DMS79 (cell line): Measurements from ENCODE around the gene NDOR1.

Source experiments
- DNase-seq: peaks from one replicate; lab custom pipeline; 2025; lab: John Stamatoyannopoulos, UW

Gene NDOR1

DNA sequence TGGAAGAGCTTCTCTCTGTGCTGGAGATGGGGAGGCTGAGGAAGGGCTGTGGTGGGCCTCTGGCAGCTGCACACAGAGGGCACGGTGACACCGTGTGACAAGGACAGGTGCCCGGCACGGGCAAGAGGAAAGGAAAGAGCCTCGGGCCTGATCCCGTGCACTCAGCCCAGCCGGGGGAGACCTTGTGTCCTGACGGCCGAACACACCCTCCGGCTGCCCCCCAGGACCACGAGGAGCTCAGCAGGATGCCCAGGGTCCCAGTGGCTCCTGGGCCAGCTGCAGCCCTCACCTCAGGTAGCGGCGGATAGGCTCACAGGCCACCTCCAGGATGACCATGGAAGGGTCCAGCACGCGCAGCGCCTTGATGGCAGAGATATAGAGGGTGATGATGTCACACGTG, 22.7 kb upstream of the NDOR1 start:
- DNase-seq = no peak

DNA sequence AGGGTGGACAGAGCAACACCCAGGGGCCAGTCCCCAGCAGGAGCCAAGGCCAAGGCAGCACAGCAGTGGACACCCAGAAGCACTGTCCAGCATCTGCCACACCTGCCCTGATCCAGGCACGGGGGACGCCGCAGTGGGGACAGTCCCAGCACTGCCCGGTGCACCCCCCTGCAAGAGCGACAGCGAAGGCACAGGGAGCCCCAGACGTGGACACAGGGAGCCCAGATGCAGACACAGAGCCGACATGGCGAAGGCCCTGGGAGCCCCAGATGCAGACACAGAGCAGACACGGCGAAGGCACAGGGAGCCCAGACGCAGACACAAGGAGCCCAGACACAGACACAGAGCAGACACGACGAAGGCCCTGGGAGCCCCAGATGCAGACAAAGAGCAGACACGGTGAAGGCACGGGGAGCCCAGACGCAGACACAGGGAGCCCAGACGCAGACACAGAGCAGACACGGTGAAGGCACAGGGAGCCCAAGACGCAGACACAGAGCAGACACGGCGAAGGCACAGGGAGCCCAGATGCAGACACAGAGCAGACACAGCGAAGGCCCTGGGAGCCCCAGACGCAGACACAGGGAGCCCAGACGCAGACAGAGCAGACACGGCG, 21.4 kb upstream of the NDOR1 start:
- DNase-seq = no peak

DNA sequence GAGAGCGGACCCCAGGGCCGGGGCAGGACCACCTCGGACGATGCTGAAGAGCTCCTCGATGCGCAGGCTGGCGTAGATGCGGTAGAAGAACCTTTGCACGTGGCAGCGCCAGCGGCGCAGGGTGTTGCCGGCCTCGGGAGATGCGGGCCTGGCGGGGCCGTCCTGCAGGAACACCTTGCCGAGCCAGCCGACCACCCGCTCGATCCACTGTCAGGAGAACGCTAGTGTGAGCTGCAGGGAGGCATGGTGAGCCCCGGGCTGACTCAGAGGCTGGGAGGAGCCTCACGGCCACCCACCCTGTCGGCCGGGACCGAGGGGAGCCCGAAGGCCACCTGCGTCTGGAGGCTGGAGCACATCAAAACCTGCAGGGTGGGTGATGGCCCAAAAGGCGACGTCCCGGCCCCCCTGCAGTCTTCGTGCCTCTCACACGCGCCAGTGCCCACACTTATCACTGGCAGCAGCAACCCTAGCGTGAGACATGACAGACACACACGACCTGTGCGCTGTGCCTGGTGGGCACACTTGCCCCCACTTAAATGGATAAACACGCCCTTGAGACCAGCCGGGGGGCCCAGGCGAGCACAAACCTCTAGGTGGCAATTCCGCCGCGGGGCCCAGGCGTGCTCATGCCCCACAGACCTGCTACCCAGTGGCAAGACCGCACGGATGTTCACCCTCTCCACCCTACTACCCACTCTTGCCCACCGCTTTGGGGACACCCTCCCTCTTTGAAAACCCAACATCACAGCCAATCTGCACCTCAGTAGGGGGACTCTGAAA, 20.4 kb upstream of the NDOR1 start:
- DNase-seq = no peak

DNA sequence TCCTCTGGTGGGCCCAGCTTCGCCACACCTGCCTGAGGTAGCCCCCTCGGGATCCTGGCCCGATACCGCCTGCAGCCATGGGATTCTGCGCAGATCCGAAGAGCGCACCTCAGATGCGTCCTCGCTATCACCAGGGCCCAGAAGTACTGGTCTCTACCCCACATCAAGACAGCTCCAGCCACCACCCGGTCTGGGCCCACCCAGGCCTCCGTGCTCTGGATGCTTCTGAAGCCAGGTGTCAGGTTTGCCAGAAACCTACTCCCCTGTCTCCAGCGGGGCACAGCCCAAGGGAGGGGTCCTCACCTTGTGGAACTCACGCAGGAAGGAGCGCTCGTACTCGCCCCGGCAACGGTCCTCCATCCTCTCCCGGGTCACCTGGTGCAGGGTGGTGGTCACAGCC, 19.6 kb upstream of the NDOR1 start:
- no peak for DNase-seq

DNA sequence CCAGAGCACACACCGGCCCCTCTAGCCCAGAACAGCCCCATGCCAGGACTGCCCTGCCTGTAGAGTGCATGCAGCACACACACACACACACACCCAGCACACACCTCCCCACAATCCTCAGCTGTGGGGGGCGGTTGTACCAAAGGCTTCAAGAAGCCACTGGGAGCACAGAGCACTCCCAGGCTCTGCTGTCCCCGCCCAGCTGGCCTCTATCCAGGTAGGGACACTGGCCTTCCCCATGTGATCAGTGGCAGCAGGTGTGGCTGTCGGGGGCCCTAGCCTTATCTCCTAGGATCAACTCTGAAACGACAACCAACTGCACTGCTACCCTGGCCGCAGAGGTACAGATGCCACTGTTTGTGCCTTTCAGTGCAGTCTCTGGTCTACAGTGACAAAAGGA, 19.1 kb upstream of the NDOR1 start:
- DNase-seq = no peak

DNA sequence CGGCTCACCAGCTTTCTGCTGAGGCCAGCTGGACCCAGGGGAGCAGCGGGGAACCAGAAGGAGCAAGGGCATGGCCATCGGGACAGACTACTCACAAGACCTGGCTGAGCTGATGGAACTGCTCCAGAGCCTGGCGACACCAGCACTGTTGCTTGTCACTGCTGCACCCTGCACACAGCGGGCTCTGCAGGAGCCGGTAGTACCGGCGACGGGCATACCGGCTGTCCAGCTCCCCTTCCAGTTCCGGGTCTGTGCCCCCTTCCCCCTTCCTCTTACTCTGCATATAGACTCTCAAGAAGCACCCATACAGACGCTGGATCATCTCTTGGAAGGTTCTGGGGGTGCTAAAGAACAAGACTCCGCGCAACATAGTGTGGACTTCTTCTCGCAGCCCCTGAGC, 18.1 kb upstream of the NDOR1 start:
- no peak for DNase-seq

DNA sequence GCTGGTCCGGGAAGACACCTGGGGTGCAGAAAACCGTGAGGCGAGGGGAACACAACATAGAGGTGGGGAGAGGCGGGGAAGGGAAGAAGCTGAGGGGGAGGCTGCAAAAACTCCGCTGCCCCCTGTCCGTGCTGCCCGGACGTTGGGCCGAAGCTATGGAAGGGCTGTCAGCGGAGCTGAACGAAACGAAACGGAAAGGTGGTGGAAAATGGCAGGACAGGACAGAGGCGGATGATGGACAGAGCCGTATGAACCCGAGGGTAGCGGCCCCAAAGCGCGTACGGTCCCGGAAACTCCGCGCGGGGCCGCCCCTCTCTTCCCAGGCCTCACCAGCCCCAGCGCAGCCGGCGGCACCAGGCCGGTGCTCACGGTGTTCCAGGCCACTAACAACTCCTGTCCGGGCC, 17.4 kb upstream of the NDOR1 start:
- DNase-seq = no peak

DNA sequence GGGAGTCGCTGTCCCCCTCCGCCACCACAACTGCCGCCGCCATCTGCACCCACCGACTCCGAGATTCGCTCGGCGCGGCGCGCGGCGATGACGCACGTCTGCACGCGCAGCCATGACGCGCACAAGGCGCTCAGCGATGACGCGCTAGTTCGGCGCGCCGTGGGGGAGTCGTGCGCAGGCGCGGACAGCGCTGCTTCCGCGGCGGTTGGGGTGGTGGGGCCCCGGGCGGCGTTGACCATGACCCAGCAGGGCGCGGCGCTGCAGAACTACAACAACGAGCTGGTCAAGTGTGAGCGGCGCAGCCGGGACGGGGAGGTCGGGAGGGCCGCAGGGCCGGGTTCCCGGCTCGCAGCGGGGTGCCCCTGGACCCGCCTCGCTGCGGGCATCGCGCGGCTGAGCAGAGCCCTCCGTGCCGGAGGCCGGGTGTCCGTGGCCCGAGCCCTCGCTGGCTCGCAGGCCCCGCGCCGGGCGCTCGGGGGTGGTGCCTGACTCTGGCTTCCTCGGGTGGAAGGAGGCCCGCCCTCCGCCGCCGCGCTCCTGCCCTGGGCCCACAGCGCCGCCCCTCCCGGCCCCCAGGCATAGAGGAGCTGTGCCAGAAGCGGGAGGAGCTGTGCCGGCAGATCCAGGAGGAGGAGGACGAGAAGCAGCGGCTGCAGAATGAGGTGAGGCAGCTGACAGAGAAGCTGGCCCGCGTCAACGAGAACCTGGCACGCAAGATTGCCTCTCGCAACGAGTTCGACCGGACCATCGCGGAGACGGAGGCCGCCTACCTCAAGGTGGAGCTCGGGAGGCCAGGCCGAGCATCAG, 16.8 kb upstream of the NDOR1 start, which contains the start of the genes ANAPC2 and SSNA1:
Gene ANAPC2 (minus strand): TSS at position 71 of the 807 bp plus-strand sequence. CDS start 28 bp downstream, at position 43.
Gene SSNA1 (plus strand): TSS at position 187 of the 807 bp plus-strand sequence. CDS start 51 bp downstream, at position 238.
- DNase-seq = peak; percentile 74

DNA sequence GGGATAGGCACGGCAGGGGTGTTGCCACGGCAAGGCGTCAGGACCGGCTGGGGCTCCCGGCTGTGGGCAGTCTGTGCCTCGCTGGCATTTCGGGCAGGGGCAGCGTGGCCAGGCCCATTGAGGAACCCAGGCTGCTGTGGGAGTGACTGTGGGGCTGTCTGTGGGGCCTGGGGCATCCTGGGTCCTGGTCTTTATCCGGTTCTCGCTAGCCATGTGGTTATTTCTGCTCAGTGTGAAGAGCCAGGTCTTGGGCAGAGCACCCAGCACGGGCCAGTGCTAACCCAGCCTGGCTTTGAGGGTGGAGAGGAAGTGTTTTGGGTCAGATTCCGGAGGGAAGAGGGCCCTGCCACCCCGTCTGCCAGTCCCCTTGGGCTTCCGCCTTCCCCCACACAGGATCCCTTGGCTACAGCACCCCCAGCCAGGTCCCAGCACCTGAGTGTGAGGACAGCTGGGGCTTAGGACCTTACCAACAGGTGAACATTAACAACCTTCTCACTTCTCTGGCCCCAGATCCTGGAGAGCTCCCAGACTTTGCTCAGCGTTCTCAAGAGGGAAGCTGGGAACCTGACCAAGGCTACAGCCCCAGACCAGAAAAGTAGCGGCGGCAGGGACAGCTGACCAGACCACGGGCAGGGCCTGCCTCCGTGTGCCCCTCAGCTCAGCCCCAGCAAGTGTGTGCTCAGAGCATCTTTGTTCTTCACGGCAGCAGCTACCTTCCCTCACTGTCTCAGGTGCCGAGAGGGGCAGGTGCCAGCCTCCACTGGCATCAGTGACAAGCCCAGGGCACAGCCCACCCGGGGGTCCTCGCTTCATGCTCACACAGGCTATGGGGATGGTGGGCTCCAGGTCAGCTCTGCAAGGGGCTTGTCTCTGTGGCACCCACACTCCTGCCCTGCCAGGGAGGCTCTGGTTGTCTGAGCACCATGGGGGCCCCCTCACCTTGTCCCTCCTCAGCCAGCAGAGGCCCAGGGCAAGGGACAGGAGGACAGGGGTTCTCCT, 15.9 kb upstream of the NDOR1 start:
- no peak for DNase-seq

DNA sequence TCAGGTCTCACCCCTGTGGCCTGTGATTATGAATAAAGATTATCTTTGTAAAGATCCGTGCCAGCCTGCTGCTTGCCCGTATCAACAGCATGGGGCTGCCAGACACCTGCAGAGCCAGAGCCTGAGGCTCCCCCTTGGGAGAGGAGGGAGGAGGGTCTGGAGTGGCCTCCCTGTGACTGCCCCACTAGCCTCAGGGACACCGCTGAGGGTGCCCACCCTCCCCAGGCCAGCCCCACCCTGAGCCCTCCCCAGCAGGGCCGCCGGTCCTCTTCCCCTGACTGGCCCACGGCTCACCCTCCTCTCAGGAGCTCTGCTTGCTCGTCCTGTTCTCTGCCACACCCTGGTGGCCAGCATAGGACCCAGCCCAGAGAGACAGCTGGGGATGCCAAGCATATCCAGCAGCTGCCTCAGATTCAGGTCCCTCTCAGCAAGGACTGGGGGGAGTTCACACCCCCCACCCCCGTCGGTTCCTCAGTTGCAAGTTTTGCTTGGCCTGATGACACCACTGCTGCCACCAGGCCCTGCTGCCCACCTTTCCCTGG, 15.1 kb upstream of the NDOR1 start:
- no peak for DNase-seq

DNA sequence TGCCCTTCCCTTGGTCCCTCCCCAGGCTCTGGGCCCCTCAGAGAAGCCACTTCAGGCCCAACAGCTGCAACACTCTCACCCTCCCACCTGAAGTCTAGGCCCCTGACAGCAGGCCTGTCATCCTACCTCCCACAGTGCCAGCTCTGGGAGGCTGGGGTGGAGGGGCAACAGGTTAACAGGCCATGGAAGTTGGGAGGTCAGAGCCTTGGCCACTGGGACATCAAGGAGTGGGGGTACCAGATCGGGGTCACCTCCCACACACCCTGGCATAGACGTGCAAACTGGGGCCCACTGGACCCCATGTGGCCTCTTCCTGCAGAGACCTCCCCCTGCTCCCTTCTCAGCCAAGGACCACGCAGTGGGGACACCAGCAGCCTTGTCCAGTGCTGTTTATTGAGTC, 14.3 kb upstream of the NDOR1 start:
- no peak for DNase-seq

DNA sequence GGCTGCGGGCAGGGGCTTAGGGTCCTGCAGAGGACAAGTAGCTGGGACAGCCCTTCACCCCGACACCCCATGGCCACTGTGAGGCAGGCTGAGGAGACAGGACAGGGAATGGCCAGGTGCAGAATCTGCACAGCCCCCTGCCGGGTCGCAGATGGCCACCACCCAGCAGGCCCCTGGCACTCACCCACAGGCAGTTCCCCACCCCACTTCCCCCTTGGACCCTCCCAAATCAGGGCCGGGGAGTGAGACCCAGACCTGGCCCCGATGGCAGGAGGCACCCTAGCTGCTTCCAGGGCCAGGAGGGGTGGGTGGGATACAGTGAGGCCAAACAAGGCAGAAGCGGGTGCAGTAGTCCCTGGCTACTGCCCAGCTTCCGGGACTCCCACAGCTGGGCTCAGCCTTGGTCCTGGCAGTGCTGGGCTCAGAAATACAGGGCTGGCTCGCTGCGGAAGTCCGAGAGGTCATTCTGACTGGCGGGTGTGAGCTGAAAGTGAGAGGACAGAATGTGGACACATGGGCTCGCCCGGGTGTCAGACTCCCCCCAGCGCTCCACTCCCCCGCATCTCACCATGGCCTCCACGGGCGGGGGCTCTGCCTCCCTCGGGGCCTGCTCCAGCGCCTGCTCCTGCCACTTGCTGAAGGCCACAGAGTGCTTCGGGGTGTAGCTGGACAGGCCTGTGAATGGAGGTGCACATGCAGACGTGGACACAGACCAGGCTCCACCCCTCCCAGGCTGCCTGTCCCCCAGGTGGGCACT, 13.6 kb upstream of the NDOR1 start:
- DNase-seq = no peak

DNA sequence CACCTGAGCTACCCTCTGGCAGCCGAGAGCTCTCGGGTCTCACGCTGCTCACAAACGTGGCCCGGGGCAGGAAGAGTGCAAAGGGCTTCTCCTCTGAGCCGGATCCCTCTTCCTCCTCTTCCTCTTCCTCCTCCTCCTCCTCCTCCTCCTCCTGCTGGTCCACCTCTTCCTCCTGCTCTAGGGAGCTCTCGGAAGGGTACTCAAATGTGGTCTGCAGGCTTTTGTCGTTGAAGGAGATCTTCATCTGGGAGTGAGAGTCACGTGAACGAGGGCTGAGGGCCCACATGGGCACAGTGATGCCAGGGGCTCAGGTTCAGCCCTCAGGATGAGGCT, 13.1 kb upstream of the NDOR1 start:
- no peak for DNase-seq

DNA sequence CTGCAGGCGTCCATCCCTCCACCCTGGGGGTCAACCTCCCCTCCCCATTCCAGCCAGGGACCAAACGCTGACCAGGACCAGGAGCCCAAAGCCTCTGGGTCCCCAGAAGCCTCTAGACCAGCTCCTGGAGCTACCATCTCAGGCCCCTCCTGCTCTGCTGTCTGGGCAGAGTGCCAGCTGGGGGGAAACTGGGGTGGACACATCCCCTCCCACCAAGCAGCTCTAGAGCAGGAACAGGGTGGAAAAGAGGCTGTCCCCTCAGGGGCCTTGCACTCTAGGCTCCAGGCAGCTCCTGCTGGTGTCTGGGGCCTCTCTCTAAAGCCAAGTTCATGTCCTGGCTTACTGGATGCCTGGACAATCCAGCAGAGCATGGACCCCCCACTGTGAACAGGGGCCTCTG, 12.6 kb upstream of the NDOR1 start:
- DNase-seq = no peak

DNA sequence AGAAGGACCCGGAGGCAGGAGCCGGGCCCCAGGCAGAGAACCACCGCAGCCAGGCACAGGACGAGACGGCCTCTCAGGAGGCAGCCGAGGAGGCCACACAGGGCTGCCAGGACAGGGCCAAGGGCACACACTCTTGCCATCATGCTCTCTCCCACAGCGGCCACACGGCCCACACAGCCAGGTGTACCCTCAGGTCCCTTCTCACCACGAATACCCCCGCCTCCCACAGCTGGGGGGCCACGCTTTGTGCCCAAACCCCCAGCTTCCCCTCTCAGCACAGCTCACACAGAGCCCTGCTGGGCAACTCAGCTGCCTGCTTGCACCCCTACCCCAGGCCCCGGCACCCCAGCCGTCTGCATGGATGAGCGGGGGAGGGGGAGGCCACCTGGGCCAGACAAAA, 11.7 kb upstream of the NDOR1 start:
- DNase-seq = no peak

DNA sequence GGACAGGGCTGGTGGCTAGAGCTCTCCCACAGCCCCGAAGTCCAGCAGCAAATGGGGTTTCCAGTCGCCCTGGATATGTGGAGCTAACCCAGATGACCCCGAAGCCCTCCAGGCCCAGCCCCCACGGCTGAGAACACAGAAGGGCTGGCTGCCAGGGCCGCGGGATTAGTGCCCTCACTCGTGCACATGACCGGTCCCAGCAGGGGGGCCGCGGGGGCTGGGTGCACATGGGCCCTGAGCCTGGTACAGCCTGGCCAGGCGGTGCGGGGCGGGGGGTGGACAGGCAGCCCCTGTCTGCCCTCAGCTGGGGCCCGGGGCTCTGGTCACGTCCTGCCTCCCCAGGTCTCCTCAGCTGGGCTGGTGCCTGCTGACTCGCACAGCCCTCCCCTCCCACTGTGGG, 11.1 kb upstream of the NDOR1 start:
- DNase-seq = no peak

DNA sequence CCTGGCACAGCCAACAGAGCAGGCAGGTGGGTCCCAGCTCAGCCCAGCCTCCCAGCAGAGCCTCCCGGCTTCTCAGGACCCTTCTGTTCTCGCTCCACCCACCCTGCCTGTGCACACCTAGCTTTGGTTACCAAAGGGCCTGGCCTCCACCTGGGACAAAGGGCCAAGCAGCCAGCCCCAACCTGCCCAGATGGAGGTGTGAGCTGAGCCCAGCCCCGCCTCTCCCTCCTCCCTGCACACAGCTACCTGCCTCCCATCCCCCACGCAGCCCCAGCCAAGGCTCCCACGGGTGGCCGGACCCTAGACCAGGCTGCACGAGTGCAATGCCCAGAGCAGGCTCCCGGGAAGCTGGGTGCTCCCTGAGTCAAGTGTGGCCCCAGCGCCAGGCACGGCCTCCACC, 10.6 kb upstream of the NDOR1 start:
- DNase-seq = peak; percentile 88

DNA sequence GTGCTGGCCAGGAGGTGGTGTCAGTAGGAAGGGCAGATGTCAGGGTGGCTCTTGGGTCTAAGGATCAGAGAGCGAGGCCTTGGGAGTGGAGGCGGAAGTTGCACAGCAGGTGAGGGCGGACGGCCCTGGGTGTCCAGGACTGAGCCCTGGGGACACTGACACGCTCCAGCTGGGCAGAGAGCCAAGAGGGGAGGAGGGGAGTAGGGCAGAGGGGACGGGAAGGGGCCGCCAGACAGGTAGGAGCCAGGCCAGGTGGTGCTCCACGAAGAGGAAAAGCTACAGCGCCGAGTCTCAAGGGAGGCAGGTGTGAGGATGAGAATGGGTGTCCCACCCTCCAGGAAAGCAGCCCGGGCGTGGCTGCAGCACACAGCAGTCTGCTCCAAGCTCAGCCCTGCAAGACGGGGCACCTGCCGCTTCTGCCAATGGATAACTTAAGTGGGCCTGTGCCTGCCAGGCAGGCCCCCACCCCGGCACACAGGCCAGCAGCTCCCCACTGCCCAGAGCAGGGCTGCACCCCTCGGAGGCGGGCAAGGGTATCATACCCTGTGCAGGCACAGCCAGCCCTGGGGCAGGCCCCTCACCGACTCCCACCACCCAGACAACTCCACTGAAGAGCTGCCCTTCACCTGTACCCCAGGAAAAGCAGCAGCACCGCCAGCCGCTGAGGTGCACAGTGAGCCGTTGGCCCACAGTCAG, 9.8 kb upstream of the NDOR1 start:
- DNase-seq = peak; percentile 86

DNA sequence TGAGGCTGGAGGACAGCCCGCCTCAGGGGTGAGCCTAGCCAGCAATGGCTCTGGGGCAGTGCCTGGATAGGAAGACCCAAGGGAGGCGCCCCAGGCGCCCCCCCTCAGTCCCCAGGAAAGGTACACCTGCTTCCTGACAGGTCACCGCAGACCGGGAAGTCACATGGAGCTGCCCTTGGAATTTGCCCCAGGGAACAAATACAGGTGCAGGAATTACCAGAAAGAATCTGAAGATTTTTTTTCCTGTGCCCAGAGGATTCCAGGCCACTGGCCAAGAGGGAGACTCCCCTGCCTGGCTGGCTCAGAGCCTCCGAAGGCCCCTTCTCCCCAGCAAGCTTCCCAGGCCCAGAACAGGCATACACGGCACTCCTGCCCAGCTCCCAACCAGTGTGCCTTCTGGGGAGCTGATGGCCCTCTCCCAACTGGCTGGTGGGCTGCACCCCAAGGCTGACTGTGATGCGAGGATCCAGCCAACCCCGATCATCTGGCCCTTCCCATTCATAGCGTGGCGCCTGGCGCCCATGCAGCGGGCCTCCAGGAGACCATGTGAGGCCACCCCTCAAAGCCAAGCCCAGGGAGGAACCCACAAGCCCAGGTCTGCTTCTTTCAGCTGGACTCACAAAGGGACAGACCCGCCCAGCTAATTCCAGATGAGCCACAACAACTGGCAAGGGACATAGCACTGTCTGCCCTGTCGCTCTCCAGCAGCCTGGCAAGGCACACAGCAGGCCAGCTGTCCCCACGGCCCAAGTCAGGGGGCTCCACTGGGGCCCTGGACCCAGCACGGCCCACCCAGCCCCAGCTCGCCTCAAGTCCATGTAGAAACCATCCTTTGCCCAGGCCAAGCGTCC, 7.2 kb upstream of the NDOR1 start:
- no peak for DNase-seq
